Jurkat, Clone E6-1 (cell line): ENCODE data around the gene FECH. TPM values are rescaled to one million over a fixed set of nuclear protein-coding genes. Genes with fewer than 3 reads are reported as not detected.
"Not testable (repeated sequence)": the region's sequence is repeated elsewhere in the genome, so short reads cannot be mapped to it uniquely, and the experiment has no call there.

Source experiments
- DNase-seq: peaks from one replicate; pipeline ENCODE4 v3.0.0-alpha.2; 2011; ENCODE audit warnings: low read depth, low spot score
- H3K4me3 ChIP-seq: 2 replicates; pipeline ENCODE4 v1.5.1; 2011; ENCODE audit warnings: mild to moderate bottlenecking, low read length, control low read depth, moderate library complexity
- polyA plus RNA-seq: library from polyadenylated mRNA; unstranded; fragments of >200 nt; gene quantifications from one replicate; pipeline ENCODE4 v1.2.1, GENCODE V29; 2012; ENCODE audit warnings: missing spikeins; ENCODE audit not compliant: insufficient read length, insufficient read depth

The FECH gene
- 59.7 TPM for polyA plus RNA-seq

DNA sequence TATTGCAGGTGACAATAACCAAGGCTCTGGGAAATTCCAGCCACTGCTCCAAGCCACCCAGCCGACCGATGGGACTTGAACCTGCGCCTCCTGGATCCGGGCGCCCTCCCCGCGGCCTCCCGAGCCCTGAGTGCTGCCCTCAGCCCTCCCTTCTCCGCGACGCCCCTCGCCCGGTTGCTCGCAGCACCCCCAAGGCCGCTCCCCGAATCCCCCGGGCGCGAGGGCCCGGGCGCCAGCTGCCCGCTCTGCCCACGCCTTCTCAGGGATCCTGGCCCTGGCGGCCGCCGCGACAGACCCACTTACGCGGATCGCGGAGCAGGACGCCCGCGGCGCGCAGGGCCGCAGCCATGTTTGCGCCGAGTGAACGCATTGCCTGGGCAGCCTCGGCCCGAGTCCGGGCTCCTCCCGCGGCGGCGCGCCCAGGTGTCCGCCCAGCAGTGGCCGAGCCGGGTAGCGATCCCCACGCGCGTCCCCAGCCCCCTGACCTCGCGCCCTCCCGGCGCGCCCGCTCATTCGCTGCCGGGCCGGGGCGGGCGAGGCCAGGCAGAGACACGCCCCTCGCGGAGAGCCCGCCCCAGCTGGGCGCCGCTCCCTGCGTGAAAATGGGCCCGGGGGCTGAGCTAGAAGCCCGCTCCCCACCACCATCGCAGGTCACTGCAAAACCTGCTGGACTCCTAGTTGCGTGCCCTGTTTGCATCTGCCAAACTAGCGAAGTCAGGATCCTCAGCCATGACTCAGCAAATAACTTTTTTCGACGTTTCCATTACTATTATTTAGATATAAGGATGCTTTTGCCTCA lies at the start of gene FECH:
TSS of gene FECH (minus strand) at position 452 of the 799 bp plus-strand sequence. CDS start at position 370, 82 bp downstream.
- H3K4me3 ChIP-seq = peak within 1 kb of the TSS; percentile 78
- DNase-seq = no peak

DNA sequence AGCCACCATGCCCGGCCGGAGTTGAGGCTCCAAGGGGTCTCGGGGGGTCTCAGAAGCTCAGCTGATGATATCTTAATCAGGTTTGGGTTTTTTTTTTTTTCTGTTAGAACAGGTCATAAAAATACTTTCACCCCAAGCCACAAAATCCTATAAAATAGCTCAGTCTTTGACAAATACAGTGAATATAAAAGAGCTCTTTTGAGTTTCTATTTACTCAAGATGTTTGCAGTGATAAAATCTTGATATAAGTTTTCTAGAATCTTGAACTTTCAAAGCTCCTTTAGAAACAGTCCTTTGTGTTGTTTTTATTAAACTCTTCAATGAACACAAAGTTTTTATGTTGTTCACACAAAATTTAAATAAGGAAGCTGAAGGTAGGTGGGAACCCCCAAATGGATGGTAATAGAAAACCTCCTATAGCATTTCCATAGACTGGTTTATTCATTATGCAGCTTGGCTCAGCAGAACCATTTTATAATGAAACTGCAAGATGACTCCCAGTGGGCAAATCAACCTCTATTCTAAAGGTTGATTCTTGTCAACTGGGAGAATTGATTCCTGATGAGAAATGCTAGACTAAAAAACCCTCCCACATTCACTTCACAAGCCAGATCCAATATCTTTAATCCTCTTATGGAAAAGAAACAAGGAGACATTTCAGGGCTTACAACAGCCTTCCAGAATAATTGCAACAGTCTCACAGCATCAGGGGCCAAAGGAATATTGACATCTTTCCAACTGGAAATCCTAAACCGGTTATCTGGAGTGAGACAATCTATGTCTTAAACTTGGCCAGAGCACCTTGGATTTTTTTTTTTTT lies 48.7 kb upstream of the FECH start:
- no peak for DNase-seq
- no peak overlapping the region for H3K4me3 ChIP-seq

DNA sequence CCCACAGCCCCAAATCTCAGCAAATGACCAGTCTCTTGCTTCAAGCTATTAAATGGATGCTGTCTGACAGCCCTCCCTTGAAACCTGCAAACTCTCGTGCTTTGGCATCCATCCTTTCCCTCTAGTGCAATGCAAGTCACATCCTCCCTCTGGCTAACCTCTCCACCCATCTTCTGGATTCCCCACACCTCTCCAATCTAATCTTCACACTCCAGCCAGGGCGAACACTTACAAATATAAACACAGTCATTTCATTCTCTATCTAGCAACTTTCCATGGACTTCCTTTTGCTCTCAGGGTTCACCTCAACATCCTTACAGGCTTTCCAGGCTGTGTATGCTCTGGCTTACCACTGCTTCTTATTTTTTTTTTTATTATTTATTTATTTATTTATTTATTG lies 45.2 kb upstream of the FECH start:
- no peak overlapping the region for H3K4me3 ChIP-seq

DNA sequence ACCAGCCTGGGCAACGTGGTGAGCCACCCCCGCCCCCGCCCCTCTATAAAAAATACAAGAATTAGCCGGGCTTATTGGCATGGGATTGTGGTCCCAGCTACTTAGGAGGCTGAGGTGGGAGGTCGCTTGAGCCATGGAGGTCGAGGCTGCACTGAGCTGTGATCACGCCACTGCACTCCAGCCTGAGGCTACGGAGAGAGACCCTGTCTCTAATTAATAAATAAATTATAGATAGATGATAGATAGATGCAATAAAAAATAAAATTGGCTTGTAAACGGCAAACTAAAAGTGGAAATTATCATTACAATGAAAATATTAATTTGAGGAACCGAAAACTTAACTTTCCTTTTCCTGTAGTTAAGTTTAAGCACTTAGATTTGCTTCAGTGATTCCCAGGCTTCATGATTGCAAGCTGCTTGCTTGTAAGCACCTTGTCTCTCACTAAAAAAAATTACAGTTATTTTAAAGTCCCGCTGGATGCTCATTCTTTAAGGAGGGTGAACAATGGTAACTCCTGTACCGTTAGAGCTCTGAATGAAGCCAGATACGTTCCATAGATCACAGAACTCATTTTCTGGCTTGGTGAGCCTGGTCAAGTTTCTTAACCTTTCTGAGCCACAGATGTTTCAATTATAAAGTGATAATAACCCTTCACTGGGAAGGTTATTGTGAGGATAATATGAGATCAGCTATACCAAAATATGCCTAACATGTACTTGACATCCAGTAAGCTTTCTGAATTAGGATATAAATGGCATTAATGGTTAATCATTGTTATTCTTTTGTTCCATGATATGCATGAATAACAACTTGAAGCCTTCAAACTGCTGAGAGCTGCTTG lies 44.5 kb upstream of the FECH start:
- H3K4me3 ChIP-seq = peak overlapping the region; percentile 83
- no peak for DNase-seq

More for the DNA sequence above, 45.2 kb upstream of the FECH start:
- no peak for DNase-seq

DNA sequence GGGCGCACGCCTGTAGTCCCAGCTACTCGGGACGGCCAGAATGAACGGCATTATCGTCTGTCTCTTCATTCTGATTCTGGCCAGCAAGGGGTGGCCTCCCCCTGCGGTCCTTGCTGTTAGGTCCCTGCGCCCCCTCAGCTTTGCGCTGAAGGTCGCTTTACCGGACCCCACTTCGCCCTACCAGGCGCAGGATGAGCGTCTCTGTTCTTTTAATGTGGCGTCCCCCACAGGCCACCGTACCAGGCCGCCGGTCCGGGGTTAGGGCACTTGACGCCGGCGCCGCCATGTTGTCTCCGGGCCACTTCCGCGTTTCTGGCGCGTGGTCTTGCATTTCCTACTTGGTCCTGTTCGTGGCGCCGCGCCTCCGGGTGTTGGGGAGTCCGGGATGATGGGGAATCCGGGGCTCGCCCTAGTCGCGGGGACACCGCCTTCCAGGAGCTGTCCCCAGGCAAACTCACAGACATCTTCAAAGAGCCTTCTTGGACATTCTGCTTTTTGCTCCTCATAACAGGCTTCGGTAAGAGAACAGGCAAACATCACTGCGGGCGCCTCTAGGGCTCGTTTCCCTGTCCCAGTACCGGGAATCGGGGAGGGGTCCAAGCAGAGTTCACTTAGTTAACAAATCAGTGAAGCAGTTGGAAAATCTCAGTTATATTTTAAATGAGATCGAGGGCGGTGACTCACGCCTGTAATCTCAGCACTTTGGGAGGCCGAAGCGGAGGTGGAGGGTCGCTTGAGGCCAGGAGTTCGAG lies 43.7 kb upstream of the FECH start:
- DNase-seq = peak; percentile 91
- peak overlapping the region; percentile 83 for H3K4me3 ChIP-seq

- DNase-seq = no peak
- peak overlapping the region; percentile 83 for H3K4me3 ChIP-seq
These were observed 42.9 kb upstream of the FECH start for GRCh38 chr18:57629422-57629821.

DNA sequence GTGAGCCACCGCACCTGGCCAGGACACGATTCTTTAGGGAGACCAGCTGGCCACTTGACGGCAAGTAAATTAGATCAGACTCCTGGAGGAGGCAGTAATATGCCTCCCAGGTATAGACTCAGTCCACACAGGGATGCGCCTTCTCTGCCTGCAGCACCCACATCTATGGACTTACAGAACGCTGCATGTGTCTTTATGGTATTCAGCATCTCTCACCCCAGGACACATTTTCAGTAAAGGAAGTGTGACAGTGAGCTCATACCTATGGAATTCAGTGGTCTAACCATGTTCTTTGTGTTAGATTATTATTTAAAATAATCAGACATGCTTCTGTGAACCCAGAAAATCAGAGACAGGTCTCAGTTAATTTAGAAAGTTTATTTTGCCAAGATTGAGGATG lies 41.0 kb upstream of the FECH start:
- H3K4me3 ChIP-seq = no peak overlapping the region
- DNase-seq = no peak

DNA sequence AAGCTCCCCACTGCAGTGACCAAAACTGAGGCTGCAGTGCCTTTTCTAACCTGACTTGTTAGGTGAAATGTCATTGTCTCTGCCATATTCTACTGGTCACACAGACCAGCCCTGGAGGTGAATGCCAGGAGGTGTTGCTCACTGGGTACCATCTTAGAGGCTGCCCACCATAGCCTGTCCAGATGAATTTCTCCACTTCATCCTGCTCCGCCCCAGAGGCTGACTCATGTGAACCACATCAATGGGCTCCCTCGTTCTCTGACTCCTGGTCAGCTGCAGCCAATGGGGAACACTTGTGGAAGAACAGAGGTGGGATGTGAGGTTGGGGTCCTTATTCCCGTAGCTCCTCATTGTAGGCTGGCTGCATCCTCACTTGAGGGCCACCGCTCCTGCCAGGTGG lies 38.5 kb upstream of the FECH start:
- no peak for DNase-seq
- no peak overlapping the region for H3K4me3 ChIP-seq

GRCh38 chr18:57621246-57621604 lies 34.7 kb upstream of the FECH start:
- no peak for DNase-seq

DNA sequence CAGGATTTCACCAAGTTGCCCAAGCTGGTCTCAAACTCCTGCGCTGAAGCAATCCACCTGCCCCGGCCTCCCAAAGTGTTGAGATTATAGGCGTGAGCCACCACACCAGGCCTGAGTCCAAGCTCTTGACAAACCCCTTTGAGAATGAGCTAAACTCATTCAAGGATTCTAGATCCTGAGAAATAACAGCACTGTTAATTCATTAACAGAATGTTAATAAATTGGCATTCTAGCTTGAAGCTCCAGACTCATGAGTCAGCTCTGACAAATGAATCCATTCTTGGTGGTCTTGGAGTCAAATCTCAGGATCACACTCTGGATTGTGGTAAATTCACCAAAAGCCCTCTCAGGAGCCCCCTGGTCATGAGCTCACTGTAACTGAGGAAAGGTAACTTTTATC lies 33.4 kb upstream of the FECH start:
- H3K4me3 ChIP-seq = no peak overlapping the region
- no peak for DNase-seq

More at GRCh38 chr18:57621246-57621604, 34.7 kb upstream of the FECH start:
- H3K4me3 ChIP-seq = peak overlapping the region; percentile 90

DNA sequence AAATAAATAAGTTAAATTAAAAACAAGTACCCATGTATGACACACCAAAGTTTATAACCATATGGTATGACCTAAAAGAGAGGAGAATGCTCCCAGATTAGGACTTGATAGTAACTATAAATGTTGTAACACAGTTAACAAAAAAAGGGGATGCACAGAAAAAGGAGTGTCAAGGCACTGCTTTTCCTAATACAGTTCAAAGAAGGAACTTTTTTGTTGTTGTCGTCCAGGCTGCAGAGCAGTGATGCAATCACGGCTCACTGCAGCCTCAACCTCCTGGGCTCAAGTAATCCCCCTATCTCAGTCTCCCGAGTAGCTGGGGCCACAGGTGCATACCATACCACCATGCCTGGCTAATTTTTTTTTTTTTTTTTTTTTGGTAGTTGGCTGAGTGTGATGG lies 32.4 kb upstream of the FECH start:
- H3K4me3 ChIP-seq = no peak overlapping the region
- DNase-seq = no peak

DNA sequence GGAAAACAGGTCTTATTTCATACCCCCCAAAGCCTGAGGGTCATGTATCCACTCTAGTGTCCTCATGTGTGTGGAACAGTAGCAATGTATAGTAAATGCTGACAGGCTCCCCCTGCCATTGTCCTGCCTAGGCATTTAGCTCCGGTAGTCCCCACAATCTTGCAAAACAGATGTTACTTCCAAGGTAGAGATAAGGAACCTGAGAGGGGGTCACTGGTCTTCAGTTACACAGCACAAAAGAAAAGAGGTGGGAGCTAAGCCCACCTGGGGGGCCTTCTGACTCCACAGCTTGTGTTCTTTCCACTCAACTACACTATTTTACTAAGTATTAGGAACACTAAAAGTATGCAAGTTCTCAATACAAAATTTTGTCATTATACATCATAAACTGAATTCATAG lies 17.4 kb upstream of the FECH start:
- no peak for DNase-seq
- H3K4me3 ChIP-seq = no peak overlapping the region

DNA sequence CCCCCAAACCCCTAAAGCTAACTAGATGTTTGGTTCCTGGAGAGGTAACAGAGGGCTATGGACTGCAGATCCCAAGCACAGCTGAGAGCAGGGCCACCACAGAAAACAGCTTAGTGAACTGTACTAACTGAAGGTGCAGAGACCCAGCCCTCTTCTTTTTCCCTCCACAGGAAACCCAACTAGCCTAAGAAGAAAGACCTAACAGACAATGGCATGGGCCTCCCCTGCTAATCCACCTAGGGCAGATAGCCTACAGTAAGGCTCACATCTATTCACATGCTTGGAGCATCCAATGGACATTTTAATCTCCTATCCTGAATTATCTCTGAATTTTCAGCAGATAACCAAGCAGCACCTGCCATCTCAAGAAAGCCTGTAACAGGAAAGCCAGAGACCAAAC lies 8.8 kb upstream of the FECH start:
- no peak overlapping the region for H3K4me3 ChIP-seq
- DNase-seq = no peak

- not testable (repeated sequence) for H3K4me3 ChIP-seq, DNase-seq
These were observed 6.2 kb upstream of the FECH start for GRCh38 chr18:57592716-57593115.

DNA sequence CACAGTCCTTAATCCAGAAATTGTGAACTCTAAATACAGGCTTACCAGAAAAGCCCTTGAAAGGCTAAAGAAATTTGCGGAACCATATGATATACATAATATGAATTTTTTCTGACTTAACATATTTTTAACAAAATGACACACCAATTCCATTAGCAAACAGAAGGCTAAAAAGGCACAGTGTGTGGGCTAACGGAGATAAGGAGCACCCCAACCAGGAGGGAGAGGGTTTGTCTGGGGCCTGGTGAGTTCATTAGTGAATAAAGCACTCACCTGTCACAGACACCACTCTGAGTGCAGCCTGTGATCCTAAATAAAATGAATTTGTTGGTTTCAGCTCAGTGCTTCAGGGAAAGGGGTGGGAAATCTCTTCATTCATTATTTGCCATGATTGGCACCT lies 2.7 kb upstream of the FECH start:
- no peak overlapping the region for H3K4me3 ChIP-seq
- DNase-seq = no peak

DNA sequence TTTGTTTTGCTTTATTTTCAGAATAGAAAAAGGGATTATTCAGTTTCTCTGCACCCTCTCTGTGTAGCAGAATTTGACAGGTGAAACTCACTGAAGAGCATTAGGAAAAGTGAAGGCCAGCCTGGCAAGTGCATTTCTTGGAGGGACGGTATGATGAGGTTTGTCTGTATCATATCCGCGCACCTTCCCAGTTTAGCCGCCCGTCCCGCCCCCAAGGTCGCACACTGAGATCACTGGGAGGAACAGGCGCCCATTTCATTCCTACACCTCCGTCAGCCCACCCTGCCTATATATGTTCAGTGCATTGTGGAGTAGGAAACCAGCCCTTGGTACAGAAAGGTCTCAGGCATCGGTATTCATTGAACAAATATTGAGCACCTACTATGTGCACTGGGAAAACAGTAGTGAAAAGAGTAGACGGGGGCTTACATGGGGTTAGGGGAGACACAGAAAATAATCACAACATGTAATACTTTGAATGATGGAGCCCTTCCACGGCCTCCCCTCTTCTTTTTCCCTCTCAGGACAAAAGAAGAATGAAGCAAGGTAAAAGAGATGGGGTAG lies 678 bp upstream of the FECH start:
- DNase-seq = no peak
- H3K4me3 ChIP-seq = peak overlapping the region; percentile 78

DNA sequence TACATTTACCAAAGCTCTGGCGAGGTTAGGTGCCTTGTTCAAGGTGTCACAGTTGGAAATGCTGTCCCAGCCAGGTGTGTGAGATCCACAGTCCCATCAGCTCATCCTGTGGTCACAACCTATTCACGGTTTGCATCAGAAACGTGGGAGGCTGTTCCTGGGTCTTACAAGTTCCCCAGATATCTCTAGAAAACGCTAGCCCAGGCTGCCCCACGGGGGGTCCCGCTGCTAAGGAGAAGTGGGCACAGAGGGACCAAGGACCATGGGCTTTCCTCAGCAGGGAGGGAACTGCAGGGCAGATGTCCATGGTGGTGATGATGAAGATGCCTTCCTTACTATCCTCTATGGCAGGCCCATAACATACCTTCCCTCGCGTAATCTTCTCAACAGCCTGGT lies 649 bp downstream of the FECH start:
- DNase-seq = no peak
- peak overlapping the region; percentile 78 for H3K4me3 ChIP-seq

DNA sequence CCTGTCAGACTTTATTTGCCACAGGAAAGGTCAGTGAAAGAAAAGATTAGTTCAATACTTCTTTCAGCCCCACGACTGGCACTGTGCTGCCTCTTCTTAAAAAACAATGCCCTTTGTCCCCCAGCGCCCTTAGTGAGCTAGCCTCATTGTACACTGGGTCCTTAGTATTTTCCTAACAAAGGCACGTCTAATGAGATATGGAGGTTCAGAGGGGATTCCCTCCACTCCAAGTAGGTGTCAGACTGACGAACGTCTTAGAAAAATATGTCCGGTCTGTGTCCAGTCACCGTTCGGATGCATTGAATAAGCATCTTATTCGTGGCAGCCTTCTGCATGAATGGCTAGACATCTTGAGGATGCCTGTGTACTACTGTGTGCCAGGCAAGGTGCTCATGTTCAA lies 1.1 kb downstream of the FECH start:
- peak overlapping the region; percentile 78 for H3K4me3 ChIP-seq
- no peak for DNase-seq

DNA sequence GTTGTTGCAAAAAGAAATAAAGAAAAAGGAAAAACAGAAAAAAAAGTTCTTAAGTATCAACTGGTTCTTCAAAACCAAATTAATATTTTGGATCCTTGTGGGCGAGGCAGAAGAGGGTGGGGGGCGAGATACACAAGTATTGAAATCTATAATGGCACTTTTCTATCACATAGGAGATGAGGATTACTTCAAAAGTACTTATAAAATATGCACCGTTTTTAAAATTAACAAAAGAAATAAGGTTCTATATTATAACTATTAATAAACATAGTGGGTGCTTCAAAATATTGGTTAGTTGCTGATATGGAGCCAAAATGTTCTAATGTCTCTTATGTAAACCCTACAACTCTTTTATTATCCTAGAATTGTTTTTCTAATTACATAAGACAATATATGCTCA lies 2.1 kb downstream of the FECH start:
- H3K4me3 ChIP-seq = no peak overlapping the region
- no peak for DNase-seq
